IMR-90 (cell line): ENCODE results near the gene STK32A. TPM values are rescaled to one million over a fixed set of nuclear protein-coding genes. Genes with fewer than 3 reads are reported as not detected.

Source experiments
- ATAC-seq: fragments of 200-7000 bp; cut with Tn5 transposase; 2 replicates; pipeline ENCODE4 v1.9.1; 2020; ENCODE audit warnings: low read depth, mild to moderate bottlenecking, moderate library complexity
- BruUV-seq: library from RNA; stranded (reverse); fragments of 400-500 nt; replicated peaks from 2 replicates; lab custom pipeline; 2021; lab: Mats Ljungman, UMichigan
- CTCF ChIA-PET: fragments of 300-600 bp; formaldehyde crosslinking; extraction: SDS; loops from one replicate; lab custom pipeline; 2021; ENCODE audit warnings: antibody characterized with exemption; lab: Yijun Ruan, JAX
- POLR2A ChIA-PET: fragments of 300-600 bp; sonication (Branson Sonifier 250); formaldehyde crosslinking; loops from one replicate; lab custom pipeline; 2022; ENCODE audit warnings: antibody characterized with exemption; ENCODE audit not compliant: unreplicated experiment; lab: Charles Lee
- DNase-seq: peaks from one replicate; pipeline ENCODE4 v3.0.0; 2013
- H2AFZ ChIP-seq: replicated peaks from 2 replicates; pipeline ENCODE3; 2013; ENCODE audit warnings: low read length, mild to moderate bottlenecking; ENCODE audit not compliant: poor library complexity
- H2AK5ac ChIP-seq: 2 replicates; pipeline ENCODE4 v1.6.1; 2013; ENCODE audit warnings: low read depth, low read length, inconsistent platforms
- H2AK9ac ChIP-seq: replicated peaks from 2 replicates; pipeline ENCODE3; 2013; ENCODE audit warnings: mild to moderate bottlenecking, low read depth, low read length, moderate library complexity; ENCODE audit not compliant: poor library complexity
- H2BK120ac ChIP-seq: 2 replicates; pipeline ENCODE4 v1.6.1; 2013; ENCODE audit warnings: low read depth, low read length, inconsistent platforms
- H2BK15ac ChIP-seq: 3 replicates; pipeline ENCODE4 v1.6.1; 2013; ENCODE audit warnings: low read depth, low read length, inconsistent platforms
- H2BK20ac ChIP-seq: 2 replicates; pipeline ENCODE4 v1.6.1; 2013; ENCODE audit warnings: low read depth, mild to moderate bottlenecking, inconsistent platforms, low read length, moderate library complexity
- H2BK5ac ChIP-seq: 2 replicates; pipeline ENCODE4 v1.6.1; 2013; ENCODE audit warnings: mild to moderate bottlenecking, low read depth, low read length, inconsistent platforms; ENCODE audit not compliant: poor library complexity, severe bottlenecking
- H3K14ac ChIP-seq: replicated peaks from 2 replicates; pipeline ENCODE4 v1.6.1; 2013; ENCODE audit warnings: low read depth, low read length, inconsistent platforms
- H3K18ac ChIP-seq: 2 replicates; pipeline ENCODE4 v1.6.1; 2013; ENCODE audit warnings: low read depth, low read length, control low read depth
- H3K23ac ChIP-seq: 2 replicates; pipeline ENCODE4 v1.6.1; 2013; ENCODE audit warnings: low read depth, low read length, inconsistent platforms
- H3K27ac ChIP-seq: 2 replicates; pipeline ENCODE4 v1.5.1; 2013; ENCODE audit warnings: mild to moderate bottlenecking, control low read depth, low read length; ENCODE audit not compliant: insufficient read depth
- H3K27me3 ChIP-seq: 2 replicates; pipeline ENCODE4 v1.6.1; 2013; ENCODE audit warnings: low read length; ENCODE audit not compliant: control insufficient read depth, insufficient read depth
- H3K36me3 ChIP-seq: 2 replicates; pipeline ENCODE4 v1.6.1; 2013; ENCODE audit warnings: low read length, mixed read lengths; ENCODE audit not compliant: control insufficient read depth, insufficient read depth
- H3K4ac ChIP-seq: 2 replicates; pipeline ENCODE4 v1.6.1; 2013; ENCODE audit warnings: low read depth, low read length, inconsistent platforms
- H3K4me1 ChIP-seq: 2 replicates; pipeline ENCODE4 v1.6.1; 2013; ENCODE audit warnings: low read length, mixed read lengths; ENCODE audit not compliant: control insufficient read depth, insufficient read depth
- H3K4me2 ChIP-seq: 2 replicates; pipeline ENCODE4 v1.6.1; 2013; ENCODE audit warnings: low read depth, mild to moderate bottlenecking, control low read depth, low read length, moderate library complexity
- H3K4me3 ChIP-seq: 2 replicates; pipeline ENCODE4 v1.5.1; 2013; ENCODE audit warnings: low read depth, mild to moderate bottlenecking, control low read depth, low read length, moderate library complexity; ENCODE audit not compliant: insufficient read depth
- H3K56ac ChIP-seq: 2 replicates; pipeline ENCODE4 v1.6.1; 2013; ENCODE audit warnings: low read length, inconsistent platforms; ENCODE audit not compliant: insufficient read depth; ENCODE audit errors: extremely low read depth
- H3K79me1 ChIP-seq, 2 experiments: 2 replicates each; pipeline ENCODE4 v1.6.1; 2013; ENCODE audit warnings: low read length in 2 of 2, inconsistent platforms in 1 of 2, low read depth in 1 of 2
- H3K9ac ChIP-seq: 2 replicates; pipeline ENCODE4 v1.6.1; 2013; ENCODE audit warnings: low read depth, low read length, control low read depth
- H3K9me1 ChIP-seq: 2 replicates; pipeline ENCODE4 v1.6.1; 2013; ENCODE audit warnings: low read length, inconsistent platforms; ENCODE audit not compliant: insufficient read depth
- H3K9me3 ChIP-seq: 2 replicates; pipeline ENCODE4 v1.6.1; 2013; ENCODE audit warnings: low read length; ENCODE audit not compliant: control insufficient read depth, insufficient read depth
- H4K20me1 ChIP-seq: 2 replicates; pipeline ENCODE4 v1.6.1; 2013; ENCODE audit warnings: low read length, inconsistent platforms; ENCODE audit not compliant: insufficient read depth
- H4K5ac ChIP-seq: 2 replicates; pipeline ENCODE4 v1.6.1; 2013; ENCODE audit warnings: mild to moderate bottlenecking, low read depth, low read length, control low read depth
- H4K8ac ChIP-seq, 2 experiments: 2 replicates each; pipeline ENCODE4 v1.6.1; 2013; ENCODE audit warnings: low read depth in 2 of 2, low read length in 2 of 2, control low read depth in 1 of 2, inconsistent platforms in 1 of 2
- H4K91ac ChIP-seq: 2 replicates; pipeline ENCODE4 v1.6.1; 2013; ENCODE audit warnings: low read depth, low read length, inconsistent platforms; ENCODE audit not compliant: insufficient read depth
- BHLHE40 ChIP-seq: fragments of 150-350 bp; IDR thresholded peaks from 2 replicates; pipeline ENCODE4 v1.6.1; 2016; ENCODE audit warnings: mild to moderate bottlenecking, low read depth, low read length
- CEBPB ChIP-seq: IDR thresholded peaks from 2 replicates; pipeline ENCODE4 v1.6.1; 2012; ENCODE audit warnings: low read depth, low read length, improper control_type of control experiment
- CHD1 ChIP-seq: IDR thresholded peaks from 2 replicates; pipeline ENCODE4 v1.6.1; 2012; ENCODE audit warnings: low read depth, low read length, improper control_type of control experiment
- ELK1 ChIP-seq: fragments of 150-350 bp; IDR thresholded peaks from 2 replicates; pipeline ENCODE4 v1.6.1; 2016; ENCODE audit warnings: low read depth, mild to moderate bottlenecking, low read length, moderate library complexity, borderline replicate concordance
- FOS ChIP-seq: fragments of 150-350 bp; IDR thresholded peaks from 2 replicates; pipeline ENCODE4 v1.6.1; 2016; ENCODE audit warnings: low read depth, low read length
- MAZ ChIP-seq: IDR thresholded peaks from 2 replicates; pipeline ENCODE4 v1.6.1; 2012; ENCODE audit warnings: low read depth, mild to moderate bottlenecking, low read length, improper control_type of control experiment, moderate library complexity, borderline replicate concordance
- MXI1 ChIP-seq: IDR thresholded peaks from 2 replicates; pipeline ENCODE4 v1.6.1; 2012; ENCODE audit warnings: low read depth, mild to moderate bottlenecking, low read length, moderate library complexity, borderline replicate concordance
- NFE2L2 ChIP-seq: fragments of 150-350 bp; IDR thresholded peaks from 2 replicates; pipeline ENCODE4 v1.6.1; 2016; ENCODE audit warnings: low read depth, mild to moderate bottlenecking, low read length
- POLR2A ChIP-seq: IDR thresholded peaks from 2 replicates; pipeline ENCODE4 v1.6.1; 2012; ENCODE audit warnings: mild to moderate bottlenecking, low read depth, low read length
- RAD21 ChIP-seq: IDR thresholded peaks from 2 replicates; pipeline ENCODE4 v1.6.1; 2012; ENCODE audit warnings: low read length, improper control_type of control experiment
- RCOR1 ChIP-seq: IDR thresholded peaks from 2 replicates; pipeline ENCODE4 v1.6.1; 2012; ENCODE audit warnings: mild to moderate bottlenecking, low read length, improper control_type of control experiment; ENCODE audit not compliant: insufficient replicate concordance
- SMC3 ChIP-seq: fragments of 150-350 bp; IDR thresholded peaks from 2 replicates; pipeline ENCODE4 v1.6.1; 2016; ENCODE audit warnings: low read depth, mild to moderate bottlenecking, antibody characterized with exemption, low read length, moderate library complexity
- USF2 ChIP-seq: fragments of 150-350 bp; IDR thresholded peaks from 2 replicates; pipeline ENCODE4 v1.6.1; 2017; ENCODE audit warnings: mild to moderate bottlenecking, antibody characterized with exemption, low read length, low read depth
- WGBS, 2 experiments: methylation state at CpG; one replicate each; pipeline versions ENCODE4 v1.1.5 to v1.1.7; 2013; ENCODE audit warnings: missing lambda C conversion rate in 2 of 2; ENCODE audit not compliant: insufficient read length in 1 of 2; ENCODE audit errors: extremely low coverage in 2 of 2; 5-methylcytosine and 5-hydroxymethylcytosine counted together
- dilution Hi-C: fragments of 300-500 bp; cut with HindIII; formaldehyde crosslinking; loops from one replicate; pipeline ENCODE4 v1.14.3; 2018; ENCODE audit warnings: low sequenced_read_pairs; ENCODE audit not compliant: unreplicated experiment
- in situ Hi-C: fragments of 300-500 bp; cut with MboI; formaldehyde crosslinking; loops from 3 replicates; pipeline ENCODE4 v1.14.3; 2019; ENCODE audit warnings: low sequenced_read_pairs, inconsistent platforms, mixed read lengths
- intact Hi-C: fragments of 100-400 bp; cut with micrococcal nuclease; formaldehyde crosslinking; loops from 2 replicates; pipeline ENCODE4 v1.10.0; 2022
- polyA plus RNA-seq, 3 experiments: library from polyadenylated mRNA; depleted of rRNA; stranded (reverse); fragments of >200 nt; gene quantifications; 2 replicates each; pipeline ENCODE4 v1.2.3, GENCODE V29; 2012; ENCODE audit warnings: low replicate concordance in 1 of 3
- total RNA-seq: library from RNA; depleted of rRNA; stranded (reverse); fragments of >200 nt; gene quantifications from 2 replicates; pipeline ENCODE4 v1.2.3, GENCODE V29; 2012
- TF ChIP-seq, protein P1 (sequence below): conservative IDR thresholded peaks from 2 replicates; pipeline ENCODE4 v1.5.1; 2012; ENCODE audit warnings: mild to moderate bottlenecking, low read depth, low read length, improper control_type of control experiment

Gene STK32A
- total and polyA plus RNA-seq, 2 of the 4 experiments (the other 2 are of a cell fraction): 0.12 to 0.18 TPM

GRCh38 chr5:147410496-147411358 is 175.9 kb downstream of the STK32A start:
- ATAC-seq: no peak
- in situ Hi-C loops: no loop called here
- TF ChIP-seq USF2: no peak
- no peak for TF ChIP-seq MXI1
- no peak for TF ChIP-seq FOS
- no peak for TF ChIP-seq CHD1
- no peak for TF ChIP-seq NFE2L2
- TF ChIP-seq, protein P1, sequence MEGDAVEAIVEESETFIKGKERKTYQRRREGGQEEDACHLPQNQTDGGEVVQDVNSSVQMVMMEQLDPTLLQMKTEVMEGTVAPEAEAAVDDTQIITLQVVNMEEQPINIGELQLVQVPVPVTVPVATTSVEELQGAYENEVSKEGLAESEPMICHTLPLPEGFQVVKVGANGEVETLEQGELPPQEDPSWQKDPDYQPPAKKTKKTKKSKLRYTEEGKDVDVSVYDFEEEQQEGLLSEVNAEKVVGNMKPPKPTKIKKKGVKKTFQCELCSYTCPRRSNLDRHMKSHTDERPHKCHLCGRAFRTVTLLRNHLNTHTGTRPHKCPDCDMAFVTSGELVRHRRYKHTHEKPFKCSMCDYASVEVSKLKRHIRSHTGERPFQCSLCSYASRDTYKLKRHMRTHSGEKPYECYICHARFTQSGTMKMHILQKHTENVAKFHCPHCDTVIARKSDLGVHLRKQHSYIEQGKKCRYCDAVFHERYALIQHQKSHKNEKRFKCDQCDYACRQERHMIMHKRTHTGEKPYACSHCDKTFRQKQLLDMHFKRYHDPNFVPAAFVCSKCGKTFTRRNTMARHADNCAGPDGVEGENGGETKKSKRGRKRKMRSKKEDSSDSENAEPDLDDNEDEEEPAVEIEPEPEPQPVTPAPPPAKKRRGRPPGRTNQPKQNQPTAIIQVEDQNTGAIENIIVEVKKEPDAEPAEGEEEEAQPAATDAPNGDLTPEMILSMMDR: no peak
- TF ChIP-seq RAD21: no peak
- no peak for TF ChIP-seq CEBPB
- TF ChIP-seq BHLHE40: no peak
- TF ChIP-seq ELK1: no peak
- TF ChIP-seq SMC3: no peak
- no peak for TF ChIP-seq MAZ
- TF ChIP-seq RCOR1: no peak
- no peak for TF ChIP-seq POLR2A

More at GRCh38 chr5:147410496-147411358, 175.9 kb downstream of the STK32A start:
- no peak overlapping the region for H3K9ac ChIP-seq
- H3K27me3 ChIP-seq: no peaks in the 10 kb centered on the region
- no peak overlapping the region for H4K91ac ChIP-seq
- peaks cover 7% of the 10 kb centered on the region for H3K4me1 ChIP-seq
- BruUV-seq: no TSS peak
- H3K4me2 ChIP-seq: no peak overlapping the region
- H3K79me1 ChIP-seq: peaks cover 0 to 13% of the 10 kb centered on the region in 2 experiments; a peak in 2 of 4 replicates
- peak overlapping the region; percentile 34; the same call in 1 of the 2 replicates for H3K27ac ChIP-seq
- H2AK5ac ChIP-seq: peak overlapping the region; percentile 5; the same call in 1 of the 2 replicates
- no peaks in the 10 kb centered on the region for H4K20me1 ChIP-seq
- peak overlapping the region; percentile 28; the same call in 1 of the 2 replicates for H3K18ac ChIP-seq
- H3K36me3 ChIP-seq: peaks cover 11% of the 10 kb centered on the region
- H2AFZ ChIP-seq: no peak overlapping the region
- 0 out of 2 replicates have a peak overlapping the region, but pooled peaks have one; percentile 1 for H3K4ac ChIP-seq
- no peak overlapping the region for H3K56ac ChIP-seq
- POLR2A ChIA-PET: no interaction called here
- H4K5ac ChIP-seq: peak overlapping the region; percentile 12; the same call in 1 of the 2 replicates
- no peak overlapping the region for H2BK120ac ChIP-seq
- H2BK15ac ChIP-seq: no peak overlapping the region
- dilution Hi-C loops: no loop called here
- no peak overlapping the region for H2BK20ac ChIP-seq
- CTCF ChIA-PET: no interaction called here
- DNase-seq: no peak
- H3K9me1 ChIP-seq: peaks cover 17% of the 10 kb centered on the region
- no peak overlapping the region for H4K8ac ChIP-seq
- no peaks in the 10 kb centered on the region for H3K9me3 ChIP-seq
- no peak overlapping the region for H2AK9ac ChIP-seq
- no peak overlapping the region; the same call in 1 of the 2 replicates for H3K14ac ChIP-seq
- H2BK5ac ChIP-seq: no peak overlapping the region
- intact Hi-C loops: no loop called here
- no peak overlapping the region for H3K4me3 ChIP-seq
- 60% methylated on average over 1 of the region's 8 CpGs; no CpG with 5 or more reads in 1 of the 2 experiments for WGBS, 2 experiments
- H3K23ac ChIP-seq: no peak overlapping the region
